Liver (tissue), 9 donors: ENCODE data around the gene RIC1. TPM values are rescaled to one million over a fixed set of nuclear protein-coding genes. Genes with fewer than 3 reads are reported as not detected.

Experiments used
- DNase-seq: peaks from one replicate; pipeline ENCODE4 v3.0.0-alpha.2; 2017; ENCODE audit warnings: low spot score
- H3K27ac ChIP-seq, 2 donors: one replicate each; pipeline ENCODE4 v1.7.0; 2013; ENCODE audit warnings: inconsistent platforms in 2 of 2, low read length in 2 of 2, control low read depth in 1 of 2, low read depth in 1 of 2, mild to moderate bottlenecking in 1 of 2
- H3K27me3 ChIP-seq, 4 donors: one replicate each; pipeline versions ENCODE4 v1.6.1 to v1.7.0; 2013; ENCODE audit warnings: low read length in 3 of 4, inconsistent platforms in 1 of 4, mild to moderate bottlenecking in 1 of 4, moderate library complexity in 1 of 4; ENCODE audit not compliant: control insufficient read depth in 4 of 4, insufficient read depth in 4 of 4
- H3K36me3 ChIP-seq, 4 donors: one replicate each; pipeline versions ENCODE4 v1.6.1 to v1.7.0; 2013; ENCODE audit warnings: low read length in 3 of 4, mild to moderate bottlenecking in 3 of 4, low read depth in 1 of 4, moderate library complexity in 1 of 4; ENCODE audit not compliant: control insufficient read depth in 4 of 4, insufficient read depth in 3 of 4
- H3K4me1 ChIP-seq, 4 donors: one replicate each; pipeline versions ENCODE4 v1.6.1 to v1.7.0; 2013; ENCODE audit warnings: low read length in 3 of 4, mild to moderate bottlenecking in 3 of 4, moderate library complexity in 1 of 4; ENCODE audit not compliant: control insufficient read depth in 4 of 4, insufficient read depth in 4 of 4
- H3K4me3 ChIP-seq, 3 donors: one replicate each; pipeline versions ENCODE4 v1.6.1 to v1.7.0; 2013; ENCODE audit warnings: low read length in 3 of 3, control low read depth in 1 of 3, low read depth in 1 of 3, mild to moderate bottlenecking in 1 of 3
- H3K9ac ChIP-seq, 2 donors: one replicate each; pipeline ENCODE4 v1.7.0; 2013; ENCODE audit warnings: low read length in 2 of 2, mild to moderate bottlenecking in 2 of 2, moderate library complexity in 2 of 2, control low read depth in 1 of 2, low read depth in 1 of 2
- H3K9me3 ChIP-seq, 4 donors: one replicate each; pipeline versions ENCODE4 v1.6.1 to v1.7.0; 2013; ENCODE audit warnings: low read length in 3 of 4; ENCODE audit not compliant: control insufficient read depth in 4 of 4
- ATF3 ChIP-seq: IDR thresholded peaks from 2 replicates; pipeline ENCODE4 v1.6.1; 2016; ENCODE audit warnings: antibody characterized with exemption
- EGR1 ChIP-seq, 2 donors: IDR thresholded peaks; 2 replicates each; pipeline ENCODE4 v1.6.1; 2016 to 2018; ENCODE audit warnings: antibody characterized with exemption in 2 of 2, low read depth in 2 of 2
- FOXA1 ChIP-seq: IDR thresholded peaks from 2 replicates; pipeline ENCODE4 v1.6.1; 2016; ENCODE audit warnings: antibody characterized with exemption
- FOXA2 ChIP-seq: IDR thresholded peaks from 2 replicates; pipeline ENCODE4 v1.6.1; 2016; ENCODE audit warnings: antibody characterized with exemption
- GABPA ChIP-seq, 2 donors: IDR thresholded peaks in 1 of 2; conservative IDR thresholded peaks in 1 of 2; 2 replicates each; pipeline ENCODE4 v1.6.1; 2016; ENCODE audit warnings: antibody characterized with exemption in 2 of 2, mild to moderate bottlenecking in 1 of 2, moderate library complexity in 1 of 2
- HNF4A ChIP-seq, 2 donors: conservative IDR thresholded peaks; 2 replicates each; pipeline ENCODE4 v1.6.1; 2016; ENCODE audit warnings: antibody characterized with exemption in 2 of 2, mild to moderate bottlenecking in 2 of 2
- HNF4G ChIP-seq: IDR thresholded peaks from 2 replicates; pipeline ENCODE4 v1.6.1; 2016; ENCODE audit warnings: antibody characterized with exemption
- NR2F2 ChIP-seq: IDR thresholded peaks from 2 replicates; pipeline ENCODE4 v1.6.1; 2016; ENCODE audit warnings: antibody characterized with exemption
- RAD21 ChIP-seq, 2 donors: IDR thresholded peaks; 2 replicates each; pipeline ENCODE4 v1.6.1; 2016; ENCODE audit warnings: antibody characterized with exemption in 2 of 2, mild to moderate bottlenecking in 2 of 2
- REST ChIP-seq: IDR thresholded peaks from 2 replicates; pipeline ENCODE4 v1.6.1; 2016; ENCODE audit warnings: antibody characterized with exemption, mild to moderate bottlenecking
- RXRA ChIP-seq, 2 donors: IDR thresholded peaks; 2 replicates each; pipeline ENCODE4 v1.6.1; 2017 to 2018; ENCODE audit warnings: antibody characterized with exemption in 2 of 2, mild to moderate bottlenecking in 1 of 2
- SP1 ChIP-seq: IDR thresholded peaks from 2 replicates; pipeline ENCODE4 v1.6.1; 2018; ENCODE audit warnings: antibody characterized with exemption, mild to moderate bottlenecking
- TAF1 ChIP-seq: conservative IDR thresholded peaks from 2 replicates; pipeline ENCODE4 v1.6.1; 2016; ENCODE audit warnings: antibody characterized with exemption, mild to moderate bottlenecking
- YY1 ChIP-seq: IDR thresholded peaks from 2 replicates; pipeline ENCODE4 v1.6.1; 2016; ENCODE audit warnings: antibody characterized with exemption, mild to moderate bottlenecking
- WGBS: extraction: QIAGEN DNeasy Blood & Tissue Kit; methylation state at CpG from one replicate; pipeline ENCODE4 v1.1.7; 2013; 5-methylcytosine and 5-hydroxymethylcytosine counted together
- polyA plus RNA-seq, 2 donors: library from polyadenylated mRNA; stranded (reverse) in 1 of 2; unstranded in 1 of 2; fragments of 200-250 nt in 1 of 2; fragments of >200 nt in 1 of 2; fragmentation: Nextera tagmentation in 1 of 2; extraction: Ambion mirVana in 1 of 2; gene quantifications; one replicate each; pipeline versions ENCODE4 v1.2.1 to v1.2.3, GENCODE V29; 2013 to 2015
- total RNA-seq, 2 donors: library from RNA; depleted of rRNA; stranded (reverse); fragments of >200 nt; gene quantifications; one replicate each; pipeline ENCODE4 v1.2.3, GENCODE V29; 2014
- TF ChIP-seq, protein P1 (sequence below): fragments of 150-350 bp; IDR thresholded peaks from 2 replicates; pipeline ENCODE4 v1.5.1; 2017; ENCODE audit warnings: improper control_type of control experiment, low read depth, low read length; ENCODE audit not compliant: missing input control
- TF ChIP-seq, protein P2 (sequence below): IDR thresholded peaks from 2 replicates; pipeline ENCODE4 v1.6.1; 2016; ENCODE audit warnings: antibody characterized with exemption
- donor health status: healthy.
- donor health status: healthy.
- donor health status: healthy.
- donor health status: healthy.
- donor health status: healthy.

The RIC1 gene
- total and polyA plus RNA-seq, 4 donors = 4.1 to 25.8 (median 9.8) TPM

GRCh38 chr9:5635390-5635789 is 6.5 kb downstream of the RIC1 start:
- Histone ChIP-seq H3K9ac (no peak overlapping the region), H3K27ac (no peak overlapping the region), H3K36me3 (no peaks in the 10 kb centered on the region), H3K9me3 (peaks cover 0 to 5% (median 0%) of the 10 kb centered on the region in 4 donors), H3K4me1 (peaks cover 0 to 9% (median 1%) of the 10 kb centered on the region in 4 donors), H3K4me3 (no peak overlapping the region), H3K27me3 (no peaks in the 10 kb centered on the region)
- 98% methylated on average over 4 of the region's 4 CpGs for WGBS
- TF ChIP-seq YY1 = no peak
- no peak for TF ChIP-seq RAD21 (IDR thresholded peaks at IDR 0.05)
- no peak for TF ChIP-seq TAF1
- no peak for TF ChIP-seq REST
- no peak for TF ChIP-seq FOXA2
- no peak for TF ChIP-seq HNF4G
- no peak for TF ChIP-seq RXRA (IDR thresholded peaks at IDR 0.05)
- TF ChIP-seq, protein P1, sequence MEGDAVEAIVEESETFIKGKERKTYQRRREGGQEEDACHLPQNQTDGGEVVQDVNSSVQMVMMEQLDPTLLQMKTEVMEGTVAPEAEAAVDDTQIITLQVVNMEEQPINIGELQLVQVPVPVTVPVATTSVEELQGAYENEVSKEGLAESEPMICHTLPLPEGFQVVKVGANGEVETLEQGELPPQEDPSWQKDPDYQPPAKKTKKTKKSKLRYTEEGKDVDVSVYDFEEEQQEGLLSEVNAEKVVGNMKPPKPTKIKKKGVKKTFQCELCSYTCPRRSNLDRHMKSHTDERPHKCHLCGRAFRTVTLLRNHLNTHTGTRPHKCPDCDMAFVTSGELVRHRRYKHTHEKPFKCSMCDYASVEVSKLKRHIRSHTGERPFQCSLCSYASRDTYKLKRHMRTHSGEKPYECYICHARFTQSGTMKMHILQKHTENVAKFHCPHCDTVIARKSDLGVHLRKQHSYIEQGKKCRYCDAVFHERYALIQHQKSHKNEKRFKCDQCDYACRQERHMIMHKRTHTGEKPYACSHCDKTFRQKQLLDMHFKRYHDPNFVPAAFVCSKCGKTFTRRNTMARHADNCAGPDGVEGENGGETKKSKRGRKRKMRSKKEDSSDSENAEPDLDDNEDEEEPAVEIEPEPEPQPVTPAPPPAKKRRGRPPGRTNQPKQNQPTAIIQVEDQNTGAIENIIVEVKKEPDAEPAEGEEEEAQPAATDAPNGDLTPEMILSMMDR = no peak
- TF ChIP-seq, protein P2, sequence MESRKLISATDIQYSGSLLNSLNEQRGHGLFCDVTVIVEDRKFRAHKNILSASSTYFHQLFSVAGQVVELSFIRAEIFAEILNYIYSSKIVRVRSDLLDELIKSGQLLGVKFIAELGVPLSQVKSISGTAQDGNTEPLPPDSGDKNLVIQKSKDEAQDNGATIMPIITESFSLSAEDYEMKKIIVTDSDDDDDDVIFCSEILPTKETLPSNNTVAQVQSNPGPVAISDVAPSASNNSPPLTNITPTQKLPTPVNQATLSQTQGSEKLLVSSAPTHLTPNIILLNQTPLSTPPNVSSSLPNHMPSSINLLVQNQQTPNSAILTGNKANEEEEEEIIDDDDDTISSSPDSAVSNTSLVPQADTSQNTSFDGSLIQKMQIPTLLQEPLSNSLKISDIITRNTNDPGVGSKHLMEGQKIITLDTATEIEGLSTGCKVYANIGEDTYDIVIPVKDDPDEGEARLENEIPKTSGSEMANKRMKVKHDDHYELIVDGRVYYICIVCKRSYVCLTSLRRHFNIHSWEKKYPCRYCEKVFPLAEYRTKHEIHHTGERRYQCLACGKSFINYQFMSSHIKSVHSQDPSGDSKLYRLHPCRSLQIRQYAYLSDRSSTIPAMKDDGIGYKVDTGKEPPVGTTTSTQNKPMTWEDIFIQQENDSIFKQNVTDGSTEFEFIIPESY = no peak
- TF ChIP-seq GABPA (IDR thresholded peaks at IDR 0.05 in 1 of 2, conservative IDR thresholded peaks at IDR 0.05 in 1 of 2) = no peak
- TF ChIP-seq SP1 = no peak
- TF ChIP-seq FOXA1 = no peak
- no peak for TF ChIP-seq NR2F2
- no peak for TF ChIP-seq ATF3
- no peak for DNase-seq

DNA sequence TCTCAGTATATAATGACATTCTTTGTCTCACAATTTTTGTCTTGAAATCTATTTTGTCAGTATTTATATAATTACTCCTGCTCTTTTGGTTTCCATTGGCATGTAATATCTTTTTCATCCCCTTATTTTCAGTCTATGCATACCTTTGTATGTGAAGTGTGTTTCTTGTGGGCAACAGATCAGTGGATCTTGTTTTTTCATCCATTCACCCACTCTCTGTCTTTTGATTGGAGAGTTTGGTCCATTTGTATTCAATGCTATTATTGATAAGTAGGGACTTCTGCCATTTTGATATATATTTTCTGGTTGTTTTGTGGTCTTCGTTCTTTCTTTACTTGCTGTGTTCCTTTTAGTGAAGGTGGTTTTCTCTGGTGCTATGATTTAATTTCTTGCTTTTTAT is 10.9 kb downstream of the RIC1 start:
- no peaks in the 10 kb centered on the region for H3K4me1 ChIP-seq
- WGBS = 98% methylated on average over 1 of the region's 1 CpG
- no peak for DNase-seq
- TF ChIP-seq HNF4A (conservative IDR thresholded peaks at IDR 0.05) (no peak), TAF1 (no peak), FOXA1 (no peak), EGR1 (IDR thresholded peaks at IDR 0.05; ENCODE audit: low read depth in 2 of 2) (no peak), RXRA (IDR thresholded peaks at IDR 0.05) (no peak), FOXA2 (no peak), YY1 (no peak), GABPA (IDR thresholded peaks at IDR 0.05 in 1 of 2, conservative IDR thresholded peaks at IDR 0.05 in 1 of 2) (no peak), RAD21 (IDR thresholded peaks at IDR 0.05) (no peak)
- TF ChIP-seq, protein P1 = no peak
- TF ChIP-seq, protein P2 = no peak

More for the DNA sequence above, 10.9 kb downstream of the RIC1 start:
- Histone ChIP-seq H3K36me3 (no peaks in the 10 kb centered on the region), H3K9me3 (peaks cover 0 to 5% (median 0%) of the 10 kb centered on the region in 4 donors), H3K27me3 (no peaks in the 10 kb centered on the region), H3K9ac (no peak overlapping the region), H3K4me3 (no peak overlapping the region), H3K27ac (no peak overlapping the region)
